GM19035 (cell line): ENCODE measurements around the gene ZNF846.
A peak's percentile ranks its signal among the peaks of the same experiment; 100 is the strongest.
"Not testable (repeated sequence)": the region's sequence is repeated elsewhere in the genome, so short reads cannot be mapped to it uniquely, and the experiment has no call there.

ENCODE experiments used
- ATAC-seq: cut with Tn5 transposase; IDR thresholded peaks from one replicate; pipeline ENCODE4 v1.9.1; 2021; ENCODE audit not compliant: unreplicated experiment

ZNF846 gene

DNA sequence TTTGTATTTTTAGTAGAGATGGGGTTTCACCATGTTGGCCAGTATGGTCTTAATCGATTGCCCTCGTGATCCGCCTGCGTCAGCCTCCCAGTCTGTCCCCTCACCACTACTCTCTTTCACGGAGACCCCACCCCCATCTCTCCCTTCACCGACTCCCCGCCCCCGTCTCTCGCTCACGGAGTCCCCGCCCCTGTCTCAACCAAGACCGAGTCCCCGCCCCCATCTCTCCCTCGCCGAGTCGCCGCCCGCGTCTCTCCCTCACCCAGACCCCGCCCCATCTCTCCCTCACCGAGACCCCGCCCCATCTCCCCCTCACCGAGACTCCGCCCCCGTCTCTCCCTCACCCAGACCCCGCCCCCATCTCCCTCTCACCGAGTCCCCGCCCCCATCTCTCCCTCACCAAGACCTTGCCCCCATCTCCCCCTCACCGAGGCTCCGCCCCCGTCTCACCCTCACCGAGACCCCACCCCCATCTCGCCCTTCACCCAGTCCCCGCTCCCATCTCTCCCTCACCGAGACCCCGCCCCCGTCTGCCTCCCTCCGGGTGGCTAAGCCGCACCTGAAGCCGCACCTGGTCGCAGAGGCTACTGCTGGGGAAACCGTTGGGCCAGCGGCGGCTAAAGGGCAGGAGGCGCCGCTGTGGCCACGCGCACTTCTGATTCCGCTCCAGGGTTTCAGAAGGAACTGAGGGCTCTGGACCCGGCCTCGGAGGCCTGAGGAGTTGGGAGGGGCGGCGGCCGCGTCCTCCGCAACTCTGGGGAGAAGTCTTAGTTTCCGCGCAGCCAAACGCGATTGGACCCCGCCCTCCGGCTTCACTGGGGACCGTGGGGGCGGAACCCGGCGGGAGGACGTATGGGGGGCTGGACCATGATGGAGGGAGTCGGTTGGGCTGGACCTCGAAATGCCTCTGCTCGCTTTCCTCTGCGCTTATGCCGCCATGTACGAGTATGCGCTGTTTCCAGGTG, 17.1 kb upstream of the ZNF846 start:
- peak; percentile 70 for ATAC-seq

DNA sequence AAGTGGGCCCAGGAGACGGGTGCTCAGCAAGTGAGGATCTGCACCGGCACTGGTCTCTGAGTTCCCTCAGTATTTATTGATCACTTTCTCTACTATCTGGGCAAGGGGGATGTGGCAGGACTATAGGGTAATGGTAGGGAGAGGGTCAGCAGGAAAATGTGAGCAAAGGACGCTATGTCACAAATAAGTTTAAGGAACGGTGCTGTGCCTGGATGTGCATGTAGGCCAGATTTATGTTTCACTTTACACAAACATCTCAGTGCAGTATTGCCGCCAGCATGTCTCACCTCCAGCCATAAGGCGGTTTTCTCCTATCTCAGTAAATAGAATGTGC, 15.6 kb upstream of the ZNF846 start:
- ATAC-seq, result not testable (repeated sequence)

DNA sequence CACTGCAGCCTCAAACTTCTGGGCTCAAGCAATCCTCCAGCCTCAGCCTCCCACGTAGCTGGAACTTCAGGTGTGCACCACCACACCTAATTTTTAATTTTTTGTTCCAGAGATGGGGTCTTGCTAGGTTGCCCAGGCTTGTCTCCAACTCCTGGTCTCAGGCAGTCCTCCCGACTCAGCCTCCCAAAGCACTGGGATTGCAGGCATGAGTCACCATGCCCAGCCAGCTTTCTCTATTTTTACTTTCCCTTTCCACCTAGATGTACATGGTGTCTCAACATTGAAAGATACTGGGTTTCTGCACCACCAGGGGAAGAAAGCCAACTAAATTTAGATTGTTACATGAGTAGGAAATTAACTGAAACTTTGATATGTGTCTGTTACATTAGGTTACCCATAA, 13.8 kb upstream of the ZNF846 start:
- no peak for ATAC-seq

DNA sequence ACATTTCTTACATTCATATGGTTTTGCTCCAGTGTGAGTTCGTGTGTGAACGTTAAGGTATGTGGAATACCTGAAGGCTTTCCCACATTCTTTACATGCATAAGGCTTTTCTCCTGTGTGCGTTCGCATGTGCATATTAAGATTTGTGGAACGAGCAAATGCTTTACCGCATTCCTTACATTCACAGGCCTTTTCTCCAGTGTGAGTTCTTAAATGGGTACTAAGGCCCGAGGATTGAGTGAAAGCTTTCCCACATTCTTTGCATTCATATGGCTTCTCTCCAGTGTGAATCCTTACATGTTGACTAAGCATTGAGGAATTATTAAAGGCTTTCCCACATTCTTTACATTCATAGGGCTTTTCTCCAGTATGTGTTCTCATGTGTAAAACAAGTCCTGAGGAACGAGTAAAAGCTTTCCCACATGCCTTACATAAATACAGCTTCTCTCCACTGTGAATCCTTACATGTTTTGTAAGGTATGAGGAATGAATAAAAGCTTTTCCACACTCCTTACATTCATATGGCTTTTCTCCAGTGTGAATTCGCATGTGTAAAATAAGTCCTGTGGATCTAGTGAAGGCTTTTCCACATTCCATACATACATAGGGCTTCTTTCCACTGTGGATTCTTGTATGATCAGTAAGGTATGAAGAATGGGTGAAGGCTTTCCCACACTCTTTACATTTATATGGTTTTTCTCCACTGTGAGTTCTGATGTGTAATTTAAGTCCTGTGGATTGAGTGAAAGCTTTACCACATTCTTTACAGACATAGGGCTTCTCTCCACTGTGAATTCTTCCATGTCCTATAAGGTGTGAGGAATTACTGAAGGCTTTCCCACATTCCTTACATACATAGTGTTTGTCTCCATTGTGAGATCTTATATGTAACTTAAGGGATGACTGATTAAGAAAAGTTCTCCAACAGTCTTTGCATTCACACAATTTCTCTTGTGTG, 10.7 kb downstream of the ZNF846 start:
- no peak for ATAC-seq

DNA sequence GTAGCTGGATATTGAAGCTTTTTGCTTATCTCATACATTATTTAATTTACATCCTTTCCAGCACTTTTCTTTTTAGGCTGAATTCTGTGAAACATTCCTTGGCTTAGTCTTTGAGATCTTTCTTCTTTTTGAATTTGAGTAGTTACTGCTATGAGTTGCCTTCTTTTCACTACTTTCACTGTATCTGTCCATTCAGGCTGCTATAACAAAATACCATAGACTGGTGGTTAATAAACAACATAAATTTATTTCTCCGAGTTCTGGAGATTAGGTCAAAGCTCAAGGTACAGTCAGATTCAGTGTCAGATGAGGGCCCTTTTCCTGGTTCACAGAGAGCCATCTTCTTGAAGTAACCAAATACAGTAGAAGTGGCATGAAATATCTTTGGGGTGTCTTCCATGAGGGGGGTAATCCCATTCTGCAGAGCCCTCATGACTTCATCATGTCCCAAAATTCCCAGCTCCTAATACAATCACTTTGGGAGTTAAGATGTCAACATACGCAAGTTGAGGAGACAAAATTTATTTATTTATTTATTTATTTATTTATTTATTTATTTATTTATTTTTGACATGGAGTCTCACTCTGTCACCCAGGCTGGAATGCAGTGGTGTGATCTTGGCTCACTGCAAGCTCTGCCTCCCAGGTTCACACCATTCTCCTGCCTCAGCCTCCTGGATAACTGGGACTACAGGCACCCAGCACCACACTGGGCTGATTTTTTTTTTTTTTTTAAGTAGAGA, 15.7 kb downstream of the ZNF846 start:
- ATAC-seq, result no peak

DNA sequence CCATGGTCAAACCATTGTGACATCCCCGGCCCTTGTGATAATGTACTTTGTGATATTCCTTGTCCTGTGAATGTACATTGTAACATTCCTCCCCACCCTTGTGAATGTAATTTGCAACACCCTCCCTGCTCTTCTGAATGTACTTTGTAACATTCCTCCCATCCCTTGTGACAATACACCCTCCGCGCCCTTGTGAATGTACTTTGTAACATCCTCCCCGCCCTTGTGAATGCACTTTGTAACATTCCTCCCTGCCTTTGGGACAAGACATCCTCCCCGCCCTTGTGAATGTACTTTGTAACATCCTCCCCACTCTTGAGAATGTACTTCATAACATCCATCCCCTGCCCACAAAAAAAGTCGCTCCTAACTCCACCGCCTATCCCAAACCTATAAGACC, 17.1 kb downstream of the ZNF846 start:
- ATAC-seq, result no peak

DNA sequence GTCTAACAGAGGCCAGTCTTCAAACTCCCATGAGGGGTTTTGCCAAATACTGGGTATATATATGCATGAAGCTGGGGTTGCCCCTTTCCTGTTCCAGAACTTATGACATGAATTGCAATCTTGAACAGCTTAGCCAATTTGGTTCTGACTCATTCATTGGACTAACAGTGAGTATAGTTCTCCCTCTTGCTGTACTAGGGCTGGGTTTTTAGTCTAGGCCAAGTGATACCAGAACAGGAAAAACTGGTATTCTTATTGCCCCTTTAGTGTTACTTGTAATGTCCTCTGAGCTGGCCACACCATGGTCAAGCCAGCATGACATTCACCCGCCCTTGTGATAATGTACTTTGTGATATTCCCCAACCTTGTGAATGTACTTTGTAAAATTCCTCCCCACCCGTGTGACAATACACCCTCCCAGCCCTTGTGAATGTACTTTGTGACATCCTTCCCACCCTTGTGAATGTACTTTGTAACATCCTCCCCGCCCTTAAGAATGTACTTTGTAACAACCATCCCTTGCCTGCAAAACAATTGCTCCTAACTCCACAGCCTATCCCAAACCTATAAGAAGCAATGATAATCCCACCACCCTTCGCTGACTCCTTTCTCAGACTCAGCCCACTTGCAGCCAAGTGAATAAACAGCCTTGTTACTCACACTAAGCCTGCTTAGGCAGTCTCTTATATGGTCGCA, 26.9 kb downstream of the ZNF846 start:
- ATAC-seq, result no peak

DNA sequence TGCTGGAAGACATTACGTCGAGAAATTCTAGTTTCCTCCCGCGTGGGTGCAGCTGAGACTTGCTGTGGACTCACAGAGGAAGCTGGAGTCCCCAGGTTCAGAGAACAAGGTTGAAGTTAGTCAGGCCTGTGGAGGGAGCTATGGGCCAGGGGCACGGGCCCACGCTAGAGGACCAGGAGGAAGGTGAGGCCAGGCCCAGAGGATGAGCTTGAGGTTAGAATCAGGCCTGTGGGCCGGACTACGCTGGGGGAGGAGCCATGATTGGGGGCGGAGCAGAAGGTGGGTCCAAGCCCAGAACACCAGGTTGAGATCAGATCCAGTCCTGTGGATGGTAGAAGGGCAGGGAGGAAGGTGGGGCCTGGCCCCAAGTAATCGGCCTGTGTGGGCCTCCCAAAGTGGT, 32.6 kb downstream of the ZNF846 start:
- ATAC-seq, result no peak

DNA sequence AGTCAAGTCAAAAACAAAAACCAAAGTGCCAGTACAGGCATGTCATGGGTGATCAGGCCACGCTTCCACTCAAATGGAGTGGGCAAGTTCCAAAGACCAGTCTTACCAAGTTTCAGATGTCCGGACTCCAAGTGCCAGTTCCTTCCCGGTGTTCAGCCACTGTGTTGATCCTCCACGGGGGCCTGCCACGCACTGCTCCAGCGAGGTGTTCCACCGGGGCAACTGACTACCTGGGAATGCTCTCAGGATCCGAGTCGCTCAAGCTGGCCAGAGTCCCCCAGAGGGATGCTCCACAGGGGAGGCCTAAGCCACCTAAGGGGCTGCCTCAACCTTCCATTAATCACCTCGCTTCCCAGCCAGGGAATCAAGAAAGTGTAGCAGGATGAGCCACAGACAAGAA, 38.5 kb downstream of the ZNF846 start:
- not testable (repeated sequence) for ATAC-seq

DNA sequence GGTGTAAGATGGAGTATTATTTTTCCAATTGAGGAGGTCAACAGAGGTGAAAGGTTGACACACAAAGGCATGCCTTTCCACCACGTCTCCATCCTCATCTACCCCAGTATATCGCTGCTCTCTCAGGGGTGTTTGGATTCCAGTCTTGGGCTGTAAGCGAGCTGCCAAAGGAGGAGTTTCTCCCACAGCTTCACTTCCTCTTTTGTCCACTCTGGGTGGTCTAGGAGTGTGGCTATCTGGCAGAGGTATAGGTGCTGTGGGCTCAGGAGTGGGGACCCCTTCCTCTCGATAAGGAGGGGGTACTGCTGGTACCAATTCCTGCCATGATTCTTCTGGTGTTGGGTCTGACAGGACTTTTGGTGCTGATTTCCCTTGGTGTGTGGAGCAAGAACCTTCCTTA, 39.4 kb downstream of the ZNF846 start:
- no peak for ATAC-seq

DNA sequence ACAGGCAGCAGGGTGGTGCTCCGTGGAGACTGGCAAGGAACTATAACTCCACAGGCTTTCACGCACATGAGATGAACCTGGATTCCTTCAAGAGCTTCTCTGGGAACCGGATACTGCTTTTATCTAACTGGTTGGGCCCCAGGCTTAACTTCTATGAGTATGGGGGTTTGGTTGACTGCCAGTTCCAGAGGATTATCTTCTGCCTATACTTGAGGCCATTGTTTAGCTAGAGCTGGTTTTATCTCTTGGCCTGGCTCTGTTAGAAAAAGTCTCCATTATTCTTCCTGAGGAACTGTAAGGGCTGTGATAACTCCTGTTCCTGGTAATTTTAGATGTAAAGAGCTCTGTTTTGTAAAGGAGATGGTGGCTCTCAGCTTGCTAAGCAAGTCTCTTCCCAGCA, 40.9 kb downstream of the ZNF846 start:
- no peak for ATAC-seq

DNA sequence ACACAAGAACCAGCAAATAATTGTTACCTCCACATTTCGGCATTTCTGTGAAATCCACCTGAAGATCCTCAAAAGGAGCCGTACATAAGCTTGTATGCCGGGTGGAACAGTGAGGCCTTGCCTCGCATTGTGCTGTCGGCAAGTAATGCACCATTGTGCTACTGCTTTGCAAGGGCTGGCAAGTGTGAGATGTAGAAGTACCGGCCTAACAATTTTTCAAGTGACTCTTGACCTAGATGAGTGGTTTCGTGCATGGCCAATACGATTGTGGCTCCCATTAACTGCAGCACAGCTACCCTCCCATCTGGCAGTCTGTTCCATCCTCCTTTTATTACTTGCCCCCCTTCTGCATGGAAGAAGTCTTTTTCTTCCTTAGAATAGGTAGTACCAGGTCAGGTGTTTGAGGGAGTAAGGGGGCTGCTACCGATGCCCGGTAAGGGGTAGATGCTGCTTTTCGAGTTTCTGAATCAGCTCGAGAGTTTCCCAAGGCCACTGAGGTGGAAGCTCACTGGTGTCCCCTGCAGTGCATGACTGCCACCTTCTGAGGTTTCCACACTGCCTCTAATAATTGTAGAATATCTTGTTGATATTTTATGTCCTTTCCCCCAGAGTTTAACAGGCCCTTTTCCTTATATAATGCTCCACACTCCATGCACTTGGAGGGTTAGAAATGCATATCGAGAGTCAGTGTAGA, 42.9 kb downstream of the ZNF846 start:
- not testable (repeated sequence) for ATAC-seq

DNA sequence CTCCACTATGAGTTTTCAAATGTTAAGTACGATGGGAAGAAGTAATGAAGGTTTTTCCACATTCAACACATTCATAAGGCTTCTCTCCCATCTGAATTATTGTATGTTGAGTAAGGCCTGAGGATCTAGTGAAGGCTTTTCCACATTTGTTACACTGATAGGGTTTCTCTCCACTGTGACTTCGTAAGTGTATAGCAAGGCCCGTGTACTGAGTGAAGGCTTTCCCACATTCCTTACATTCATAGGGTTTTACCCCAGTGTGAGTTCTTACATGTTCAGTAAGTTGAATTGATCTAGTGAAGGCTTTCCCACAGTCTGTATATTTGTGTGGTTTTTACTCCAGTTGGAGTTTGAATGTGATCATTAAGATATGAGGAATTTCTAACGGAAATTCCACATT, 44.4 kb downstream of the ZNF846 start:
- ATAC-seq, result no peak

DNA sequence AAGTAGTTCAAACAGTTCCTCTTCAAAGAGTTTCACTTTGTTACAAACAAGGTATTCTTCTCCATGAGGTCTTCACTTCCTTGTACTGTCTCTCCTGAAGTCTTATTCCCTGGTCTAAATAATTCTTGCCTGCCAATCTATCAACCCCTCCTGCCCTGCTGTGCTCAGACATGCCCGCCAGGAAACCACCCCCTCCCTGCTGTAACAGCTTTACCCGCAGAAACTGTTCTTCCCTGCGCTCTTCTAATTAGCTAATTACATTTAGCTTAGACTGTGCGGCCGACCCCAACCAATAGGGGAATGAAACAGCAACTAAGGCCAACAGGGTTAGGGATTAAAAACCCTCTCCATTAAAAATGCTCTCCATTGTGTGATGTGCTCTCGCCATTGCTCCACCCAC, 46.7 kb downstream of the ZNF846 start:
- no peak for ATAC-seq

DNA sequence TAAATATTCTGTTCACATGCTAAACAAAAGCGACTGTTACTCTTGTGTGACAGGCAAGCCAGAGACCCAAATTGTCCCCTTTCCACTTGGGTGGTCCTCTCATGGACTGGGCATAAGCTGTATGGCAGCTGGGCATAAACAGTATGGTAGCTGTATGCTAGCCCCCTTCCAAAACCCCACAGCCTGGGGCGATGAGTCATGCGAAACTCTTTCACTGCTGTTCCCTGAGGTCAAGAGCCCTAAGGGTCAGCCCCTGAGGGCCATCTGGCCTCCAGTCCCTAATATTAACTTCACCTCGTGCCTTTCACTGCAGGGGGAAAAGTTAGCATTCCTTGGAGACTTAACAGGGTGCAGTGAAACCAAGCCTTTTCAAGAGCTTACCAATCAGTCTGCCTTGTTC, 48.0 kb downstream of the ZNF846 start:
- ATAC-seq, result no peak

DNA sequence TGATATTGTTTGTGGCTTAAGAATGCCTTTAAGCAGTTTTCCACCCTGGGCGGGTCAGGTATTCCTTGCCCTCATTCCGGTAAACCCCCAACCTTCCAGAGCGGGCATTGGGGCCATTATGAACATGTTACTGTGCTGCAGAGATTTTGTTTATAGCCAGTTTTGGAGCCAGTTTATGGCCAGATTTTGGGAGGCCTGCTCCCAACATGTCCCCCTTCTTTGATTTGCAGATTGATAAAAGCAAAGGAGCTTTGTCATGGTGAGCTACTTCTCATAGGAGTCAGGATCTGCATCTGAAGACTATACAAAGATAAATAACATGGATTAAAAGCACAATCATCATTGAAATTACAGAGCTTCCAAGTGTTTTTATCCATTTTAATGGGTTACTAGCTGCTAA, 56.7 kb downstream of the ZNF846 start:
- ATAC-seq, result no peak

DNA sequence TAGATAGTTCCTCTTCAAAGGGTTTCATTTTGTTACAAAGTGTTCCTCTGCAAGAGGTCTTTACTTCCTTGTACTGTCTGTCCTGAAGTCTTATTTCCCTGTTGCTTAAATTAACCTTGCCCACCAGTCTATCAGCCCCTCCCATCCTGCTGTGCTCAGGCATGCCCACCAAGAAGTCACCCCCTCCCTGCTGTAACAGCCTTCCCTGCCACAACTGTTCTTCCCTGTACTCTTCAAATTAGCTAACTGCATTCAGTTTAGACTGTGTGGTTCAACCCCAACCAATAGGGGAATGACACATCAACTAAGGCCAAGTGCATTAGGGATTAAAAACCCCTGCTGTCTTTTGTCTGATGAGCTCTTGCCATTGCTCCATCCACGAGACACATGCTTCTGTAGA, 59.2 kb downstream of the ZNF846 start:
- no peak for ATAC-seq

DNA sequence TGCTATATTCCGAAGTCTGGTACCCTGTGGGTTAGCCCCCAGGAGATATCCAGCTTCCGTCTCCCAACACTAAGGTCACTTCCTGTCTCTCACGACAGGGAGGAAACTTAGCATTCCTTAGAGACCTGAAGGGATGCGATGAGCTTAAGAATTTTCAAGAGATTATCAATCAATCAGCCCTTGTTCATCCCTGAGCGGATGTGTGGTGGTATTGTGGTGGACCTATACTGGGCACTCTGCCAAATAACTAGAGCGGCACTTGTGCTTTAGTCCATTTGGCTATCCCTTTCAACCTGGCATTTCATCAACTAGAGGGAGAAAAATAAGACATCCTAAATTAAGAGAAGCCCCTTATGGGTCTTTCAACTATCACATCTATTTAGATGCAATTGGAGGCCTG, 62.7 kb downstream of the ZNF846 start:
- no peak for ATAC-seq

DNA sequence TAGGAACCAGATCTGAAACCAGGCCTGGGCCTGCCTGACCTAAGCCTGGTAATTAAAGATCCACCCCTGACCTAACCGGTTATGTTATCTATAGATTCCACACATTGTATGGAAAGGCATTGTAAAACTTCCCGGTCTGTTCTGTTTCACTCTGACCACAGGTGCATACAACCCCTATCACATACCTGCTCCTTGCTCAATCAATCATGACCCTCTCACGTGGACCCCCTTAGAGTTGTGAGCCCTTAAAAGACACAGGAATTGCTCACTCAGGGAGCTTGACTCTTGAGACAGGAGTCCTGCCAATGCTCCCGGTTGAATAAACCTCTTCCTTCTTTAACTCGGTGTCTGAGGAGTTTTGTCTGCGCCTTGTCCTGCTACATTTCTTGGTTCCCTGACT, 66.4 kb downstream of the ZNF846 start:
- no peak for ATAC-seq
